HG02763 (cell line): ENCODE data around the gene GLYATL1.

Experiments used
- ATAC-seq: cut with Tn5 transposase; IDR thresholded peaks from one replicate; pipeline ENCODE4 v1.9.1; 2021; ENCODE audit warnings: mild to moderate bottlenecking, moderate library complexity; ENCODE audit not compliant: unreplicated experiment

GLYATL1 gene

GRCh38 chr11:58926251-58926650 lies 13.0 kb upstream of the GLYATL1 start:
- ATAC-seq: no peak

DNA sequence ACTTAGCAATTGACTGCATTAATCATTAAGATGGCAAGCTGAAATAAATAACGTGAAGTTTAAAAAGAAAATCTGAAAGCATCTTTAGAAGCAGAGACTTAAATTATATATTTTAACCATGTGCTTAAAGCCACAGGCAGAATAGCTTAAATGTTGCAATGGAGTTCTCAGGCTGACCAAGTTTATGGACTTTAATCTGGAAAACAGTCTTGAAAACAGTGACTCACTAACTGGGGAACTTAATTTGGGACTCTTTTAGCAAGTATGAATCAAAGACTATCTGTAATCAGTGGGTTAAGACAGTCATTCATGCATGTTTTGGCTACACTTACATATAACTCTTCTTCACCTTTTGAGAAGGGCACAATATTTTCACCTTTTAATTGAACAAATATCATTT lies 12.6 kb upstream of the GLYATL1 start:
- no peak for ATAC-seq

DNA sequence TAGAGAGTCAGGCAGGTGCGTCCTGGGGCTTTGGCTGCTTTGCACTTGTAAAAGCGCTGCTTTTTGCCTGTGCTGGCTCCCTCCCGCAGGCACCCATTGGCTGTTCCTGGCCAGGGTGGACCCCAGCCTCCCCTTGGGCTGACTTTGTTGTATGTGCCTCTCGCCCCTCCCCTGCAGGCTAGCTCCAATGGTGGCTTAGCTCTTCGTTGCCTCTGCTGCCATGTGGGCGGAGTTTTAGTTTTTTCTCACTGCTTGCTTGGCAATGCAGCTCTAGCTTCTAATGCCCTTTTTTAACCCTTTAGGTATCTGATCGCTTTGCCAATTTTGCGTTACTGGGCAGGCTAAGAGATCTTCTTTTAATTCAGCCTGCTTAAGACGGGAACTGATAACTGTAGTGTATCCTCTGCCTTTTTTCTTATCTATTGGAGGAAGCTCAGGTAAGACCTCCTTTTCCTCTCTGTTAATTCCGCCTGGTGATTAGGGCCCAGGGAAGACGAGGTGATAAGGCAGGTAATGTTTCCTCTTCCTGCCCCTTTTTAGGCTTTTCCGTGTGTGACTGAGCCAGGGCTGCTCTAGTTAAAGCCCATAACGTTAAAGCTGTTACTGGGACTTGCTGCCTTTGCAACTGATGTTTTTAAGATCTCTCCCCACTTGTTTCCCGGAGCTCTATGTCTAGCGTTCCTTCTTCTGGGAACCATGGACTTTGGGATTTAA lies 11.7 kb upstream of the GLYATL1 start:
- ATAC-seq: no peak

DNA sequence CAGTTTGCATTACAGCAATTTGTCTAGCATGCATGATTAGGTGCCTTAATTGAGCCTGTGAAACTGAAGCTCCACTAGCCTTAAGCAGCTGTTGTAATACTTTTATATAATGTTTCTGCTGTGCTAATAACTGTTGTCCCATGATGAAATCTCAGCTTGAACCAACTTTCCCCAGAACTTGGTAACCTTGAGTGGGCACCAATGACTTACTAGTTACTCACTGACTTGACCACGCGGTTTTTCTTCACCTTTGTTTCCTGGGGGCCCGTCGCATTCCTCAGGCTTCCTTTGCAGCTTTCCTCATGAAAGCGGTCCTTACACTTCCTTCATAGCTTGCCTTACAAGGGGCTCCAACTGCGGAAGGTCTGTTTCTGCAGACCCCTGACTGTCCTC lies 11.2 kb upstream of the GLYATL1 start:
- ATAC-seq: no peak

DNA sequence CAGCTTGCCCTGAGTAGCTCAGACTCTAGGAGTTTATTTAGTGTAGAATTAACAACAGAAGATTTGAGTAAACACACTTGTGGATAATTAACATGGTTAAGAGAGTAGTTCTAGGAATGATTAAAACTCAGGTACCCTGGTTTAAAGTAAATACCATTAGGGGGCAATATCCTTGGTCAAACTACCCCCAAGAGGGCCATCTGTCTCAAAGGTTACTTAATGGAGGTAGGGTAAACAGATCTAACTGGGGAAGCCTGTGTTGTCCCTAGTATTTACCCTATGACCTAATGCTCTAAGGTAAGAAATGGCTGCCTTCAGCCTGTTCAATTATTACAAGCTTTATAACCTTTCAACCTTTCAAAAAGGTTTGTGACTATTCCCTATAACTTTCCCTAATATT lies 10.6 kb upstream of the GLYATL1 start:
- ATAC-seq: no peak

DNA sequence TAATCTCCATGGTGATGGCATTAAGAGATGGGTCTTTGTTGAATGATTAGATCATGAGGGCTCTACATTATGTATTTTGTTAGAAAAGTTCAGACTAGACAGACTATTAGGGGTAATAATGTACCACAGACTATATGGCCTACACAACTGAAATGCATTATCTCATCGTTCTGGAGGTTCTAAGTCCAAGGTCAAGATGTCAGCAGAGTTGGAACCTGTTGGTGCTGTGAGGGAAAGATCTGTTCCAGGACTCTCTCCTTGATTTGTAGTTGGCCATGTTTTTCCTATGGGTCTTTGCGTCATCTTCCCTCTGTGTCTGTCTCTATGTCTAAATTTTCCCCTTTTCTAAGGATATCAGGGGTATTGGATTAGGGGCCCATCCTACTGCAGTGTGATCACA lies 8.4 kb upstream of the GLYATL1 start:
- ATAC-seq: no peak

- no peak for ATAC-seq
These were observed 5.6 kb upstream of the GLYATL1 start for GRCh38 chr11:58933661-58934060.

GRCh38 chr11:58934945-58935513 lies 4.3 kb upstream of the GLYATL1 start:
- no peak for ATAC-seq

GRCh38 chr11:58938398-58938797 lies 890 bp upstream of the GLYATL1 start:
- ATAC-seq: no peak

- no peak for ATAC-seq
These were observed 740 bp downstream of the GLYATL1 start for GRCh38 chr11:58940028-58940427.

DNA sequence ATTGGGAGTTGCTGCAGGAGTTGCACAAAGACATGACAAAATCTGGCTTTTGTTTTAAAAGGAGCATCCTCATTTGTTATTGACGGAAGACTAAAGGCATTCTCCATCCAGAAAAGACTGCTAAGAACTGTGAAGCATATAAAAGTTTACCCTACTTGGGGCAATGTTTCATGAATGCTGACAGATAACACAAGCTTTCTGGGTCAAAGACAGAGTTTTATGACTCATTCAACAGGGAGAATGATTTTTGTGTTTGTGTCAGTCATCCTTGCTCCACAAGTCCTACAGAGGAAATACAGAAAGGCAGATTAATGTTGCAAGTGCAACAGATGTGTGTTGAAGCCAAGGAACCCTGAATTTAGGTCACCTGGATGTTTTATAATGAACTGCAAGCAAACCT lies 2.5 kb downstream of the GLYATL1 start:
- ATAC-seq: no peak

- ATAC-seq: no peak
These were observed 6.4 kb downstream of the GLYATL1 start for GRCh38 chr11:58945663-58946062.

GRCh38 chr11:58949184-58949583 lies 9.9 kb downstream of the GLYATL1 start:
- ATAC-seq: no peak

DNA sequence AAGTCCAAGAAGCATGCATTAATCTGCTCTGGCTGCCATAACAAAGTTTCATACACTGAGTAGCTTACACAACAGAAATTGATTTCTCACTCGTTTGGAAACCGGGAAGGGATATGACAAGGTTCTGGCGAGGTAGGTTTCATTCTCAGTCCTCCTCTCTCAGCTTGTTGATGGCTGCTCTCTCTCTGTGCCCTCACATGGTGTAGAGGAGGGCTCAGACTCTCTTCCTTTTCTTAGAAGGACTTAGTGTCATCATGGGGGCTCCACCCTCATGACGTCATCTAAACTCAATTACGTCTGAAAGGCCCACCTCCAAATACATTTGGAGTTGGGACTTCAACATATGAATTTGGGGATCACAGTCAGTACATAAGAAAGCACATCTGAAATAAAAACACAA lies 18.6 kb downstream of the GLYATL1 start:
- no peak for ATAC-seq

DNA sequence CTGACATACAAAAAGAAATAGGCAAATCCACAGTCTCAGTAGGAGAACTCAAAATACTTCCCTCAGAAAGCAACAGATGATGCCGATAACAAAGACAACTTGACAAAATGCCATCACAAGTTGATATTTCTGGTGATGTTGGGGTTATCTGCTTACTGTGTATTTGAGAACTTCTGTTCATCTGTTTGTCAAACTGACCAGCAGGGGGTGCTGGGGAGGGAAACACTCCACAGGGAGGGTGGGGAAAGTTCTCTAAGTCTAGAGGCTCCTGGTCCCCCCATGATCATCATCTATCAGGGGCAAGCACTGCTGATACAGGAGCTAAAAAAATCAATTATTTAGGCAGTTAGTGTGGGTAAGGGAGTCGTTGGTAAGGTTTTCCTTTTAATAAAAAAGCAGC lies 19.2 kb downstream of the GLYATL1 start:
- peak; percentile 61 for ATAC-seq

DNA sequence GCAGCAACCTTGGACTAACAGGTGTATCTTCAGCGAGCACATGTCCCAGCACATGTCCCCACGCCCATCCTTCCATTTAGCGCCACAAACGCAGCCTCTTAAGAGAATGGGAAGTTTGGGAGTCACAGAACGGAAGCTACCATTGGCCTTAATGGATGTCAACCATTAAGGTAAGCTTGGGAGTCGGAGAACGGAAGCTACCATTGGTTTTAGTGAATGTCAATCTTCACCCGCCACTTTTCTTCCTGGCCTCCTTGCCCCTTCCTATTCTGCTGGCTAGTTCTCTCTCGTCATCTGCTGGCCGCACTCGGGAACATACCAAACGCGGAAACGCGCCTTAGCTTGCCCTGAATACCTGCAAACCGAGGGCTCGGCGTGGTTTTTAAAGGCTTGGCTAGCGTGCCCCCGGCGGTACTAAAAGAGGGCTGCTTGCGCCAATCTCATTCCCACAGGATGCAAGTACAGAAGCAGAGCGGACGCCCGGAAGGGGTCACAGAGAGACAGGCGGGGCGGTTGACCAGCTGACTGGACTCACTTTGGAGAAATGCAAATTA lies 24.3 kb downstream of the GLYATL1 start:
- no peak for ATAC-seq

DNA sequence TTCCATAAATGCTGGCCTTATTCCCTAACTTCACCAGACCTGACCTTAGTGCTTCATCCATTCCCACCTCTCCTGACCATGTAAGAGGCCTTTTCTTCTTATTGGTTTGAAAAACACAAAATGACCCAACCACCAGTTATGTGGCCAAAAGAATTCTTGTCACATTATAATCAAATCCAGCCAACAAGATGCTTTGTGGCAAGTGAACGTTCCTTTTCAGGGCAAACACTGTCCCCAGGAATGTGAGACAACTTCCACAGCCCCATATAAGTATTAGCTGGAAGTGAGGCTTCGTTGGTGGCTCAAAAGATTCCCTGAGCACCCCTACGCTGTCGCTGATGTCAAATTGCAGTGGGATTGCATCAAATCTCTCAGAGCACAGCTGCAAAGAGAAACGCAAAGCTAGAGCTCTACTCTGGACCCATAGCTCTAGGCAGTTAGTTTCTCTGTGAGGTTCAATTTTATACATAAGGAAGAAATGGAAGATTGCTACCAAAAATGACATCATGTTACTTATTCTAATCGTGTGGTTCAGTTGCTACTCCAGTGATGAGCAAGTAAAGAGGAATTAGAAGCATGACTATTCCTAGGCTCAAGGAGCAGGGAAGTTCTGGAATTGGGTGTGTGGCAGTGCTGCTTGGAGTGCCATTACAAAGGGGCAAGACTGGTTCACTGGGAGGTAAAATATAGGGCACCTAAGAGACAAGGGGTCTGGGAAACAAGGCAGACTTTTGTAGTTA lies 26.1 kb downstream of the GLYATL1 start:
- no peak for ATAC-seq

- ATAC-seq: no peak
These were observed 29.0 kb downstream of the GLYATL1 start for GRCh38 chr11:58968251-58968711.

DNA sequence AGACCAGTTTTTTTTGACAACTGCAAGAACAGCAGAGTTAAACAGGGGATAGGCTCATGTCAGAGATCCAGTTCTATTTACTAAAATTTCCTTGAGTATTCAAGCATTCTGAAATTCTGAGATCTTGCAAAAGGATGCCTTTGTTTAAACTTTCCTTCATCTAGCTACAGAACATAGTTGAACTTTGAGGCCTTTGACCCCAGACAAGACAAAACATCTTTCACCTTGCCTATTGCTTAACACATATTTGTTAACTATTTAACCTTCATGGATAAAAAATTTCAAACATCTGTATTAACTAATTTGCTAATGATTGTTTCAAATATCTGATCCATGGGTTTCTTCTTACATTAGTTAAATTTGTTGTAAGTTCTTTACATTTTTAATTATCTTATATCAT lies 38.2 kb downstream of the GLYATL1 start:
- no peak for ATAC-seq

DNA sequence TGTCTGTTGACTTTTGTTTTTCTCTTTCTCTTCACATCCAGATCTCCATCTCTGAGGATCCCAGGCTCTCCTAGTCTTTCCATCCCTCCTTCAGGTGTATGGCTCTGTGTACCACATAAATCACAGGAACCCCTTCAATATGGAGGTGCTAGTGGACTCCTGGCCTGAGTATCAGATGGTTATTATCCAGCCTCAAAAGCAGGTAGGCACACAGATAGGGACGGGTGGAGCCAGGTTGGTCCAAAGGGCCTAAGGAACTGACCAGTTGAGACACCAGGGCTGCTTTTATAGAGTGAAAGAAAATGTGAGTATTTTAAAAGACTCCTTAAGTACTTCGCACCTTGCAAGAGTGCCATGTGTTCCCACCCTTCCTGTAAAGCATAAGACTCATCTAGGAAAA lies 39.9 kb downstream of the GLYATL1 start:
- no peak for ATAC-seq

DNA sequence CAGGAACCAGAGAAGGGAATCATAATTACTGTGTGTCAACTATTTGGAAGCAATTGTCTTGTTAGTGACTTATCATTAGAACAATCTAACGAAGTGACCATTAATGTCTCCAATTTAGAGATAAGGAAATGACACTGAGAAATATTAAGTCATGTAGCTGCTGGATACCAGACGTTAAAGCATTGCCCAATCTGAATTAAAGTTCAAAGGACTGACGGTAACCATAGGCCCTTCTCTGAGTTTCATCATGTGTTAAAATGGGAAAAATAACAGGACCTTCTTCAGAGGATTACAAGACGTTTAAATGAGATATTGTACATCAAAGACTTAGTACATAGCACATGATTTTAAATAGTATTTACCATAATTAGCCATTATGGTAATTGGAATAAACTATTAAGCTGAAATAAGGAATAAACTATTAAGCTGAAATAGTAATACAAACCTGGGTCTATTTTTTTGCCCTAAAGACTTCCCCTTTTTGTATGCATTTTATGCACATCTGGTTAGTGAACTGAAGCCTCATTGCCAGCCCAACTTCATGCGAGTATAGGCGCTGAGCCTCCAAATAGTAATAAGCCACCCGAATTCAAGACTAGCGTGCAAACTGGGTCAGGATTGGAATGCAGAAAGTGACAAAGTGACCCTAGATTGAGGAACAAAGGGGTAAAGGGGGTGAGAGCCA lies 41.0 kb downstream of the GLYATL1 start:
- no peak for ATAC-seq
